ENCODE results near the gene MAST4. TPM values are rescaled to one million over a fixed set of nuclear protein-coding genes. Genes with fewer than 3 reads are reported as not detected.

The MAST4 gene
- total and polyA plus RNA-seq, 2 experiments from 2014 or later, result 4.2 to 6.0 TPM

GRCh38 chr5:67106626-67107342 is 510.6 kb downstream of the MAST4 start:
- Histone ChIP-seq H4K20me1 (ENCODE audit: insufficient read depth) (no peaks in the 10 kb centered on the region), H3K9ac (no peak overlapping the region), H3K9me2 (ENCODE audit: insufficient read depth) (no peaks in the 10 kb centered on the region), H3K36me3 (ENCODE audit: low read depth) (peaks cover 15% of the 10 kb centered on the region; the same call in 1 of the 2 replicates), H2AFZ (no peak overlapping the region), H3K4me2 (ENCODE audit: unreplicated experiment) (no peak overlapping the region), H3K27me3 (replicated peaks; ENCODE audit: insufficient read depth) (no peaks in the 10 kb centered on the region), H3K9me3 (ENCODE audit: low read depth) (no peaks in the 10 kb centered on the region), H3K79me2 (ENCODE audit: insufficient read depth) (no peaks in the 10 kb centered on the region), H3F3A (ENCODE audit: insufficient read depth) (no peaks in the 10 kb centered on the region), H3K27ac (no peak overlapping the region), H3K4me3 (no peak overlapping the region), H3K4me1 (ENCODE audit: insufficient read depth) (no peaks in the 10 kb centered on the region)
- no peak for DNase-seq
- no peak for TF ChIP-seq EZH2phosphoT487 (IDR thresholded peaks at IDR 0.05; ENCODE audit: insufficient read depth, low read depth)
- no peak for TF ChIP-seq EZH2 (IDR thresholded peaks at IDR 0.05; ENCODE audit: insufficient read depth, poor library complexity, severe bottlenecking)
- 47 to 56% methylated on average over 2 of the region's 2 CpGs for WGBS, 2 experiments (ENCODE audit: low coverage in 1 of 2, low lambda C conversion rate in 2 of 2, missing lambda C conversion rate in 2 of 2)
- in situ Hi-C loops (cut with MboI), result no loop called here

GRCh38 chr5:67111779-67112178 is 515.6 kb downstream of the MAST4 start:
- no peaks in the 10 kb centered on the region for H3K79me2 ChIP-seq (ENCODE audit: insufficient read depth)
- in situ Hi-C loops (cut with MboI), result no loop called here
- no peak overlapping the region for H2AFZ ChIP-seq
- H3F3A ChIP-seq (ENCODE audit: insufficient read depth), result no peaks in the 10 kb centered on the region
- H3K4me1 ChIP-seq (ENCODE audit: insufficient read depth), result no peaks in the 10 kb centered on the region
- H3K36me3 ChIP-seq (ENCODE audit: low read depth), result peaks cover 12% of the 10 kb centered on the region; the same call in 1 of the 2 replicates
- H3K27me3 ChIP-seq (replicated peaks; ENCODE audit: insufficient read depth), result no peaks in the 10 kb centered on the region
- no peaks in the 10 kb centered on the region for H4K20me1 ChIP-seq (ENCODE audit: insufficient read depth)
- no peaks in the 10 kb centered on the region for H3K9me2 ChIP-seq (ENCODE audit: insufficient read depth)
- H3K9me3 ChIP-seq (ENCODE audit: low read depth), result no peaks in the 10 kb centered on the region
- no peak overlapping the region for H3K9ac ChIP-seq
- no peak overlapping the region for H3K4me2 ChIP-seq (ENCODE audit: unreplicated experiment)
- H3K4me3 ChIP-seq, result no peak overlapping the region
- H3K27ac ChIP-seq, result no peak overlapping the region
- 96 to 100% methylated on average over 1 of the region's 1 CpG for WGBS, 2 experiments (ENCODE audit: low coverage in 1 of 2, low lambda C conversion rate in 2 of 2, missing lambda C conversion rate in 2 of 2)
- TF ChIP-seq EZH2 (IDR thresholded peaks at IDR 0.05; ENCODE audit: insufficient read depth, poor library complexity, severe bottlenecking) (no peak), EZH2phosphoT487 (IDR thresholded peaks at IDR 0.05; ENCODE audit: insufficient read depth, low read depth) (no peak)
- DNase-seq, result no peak

DNA sequence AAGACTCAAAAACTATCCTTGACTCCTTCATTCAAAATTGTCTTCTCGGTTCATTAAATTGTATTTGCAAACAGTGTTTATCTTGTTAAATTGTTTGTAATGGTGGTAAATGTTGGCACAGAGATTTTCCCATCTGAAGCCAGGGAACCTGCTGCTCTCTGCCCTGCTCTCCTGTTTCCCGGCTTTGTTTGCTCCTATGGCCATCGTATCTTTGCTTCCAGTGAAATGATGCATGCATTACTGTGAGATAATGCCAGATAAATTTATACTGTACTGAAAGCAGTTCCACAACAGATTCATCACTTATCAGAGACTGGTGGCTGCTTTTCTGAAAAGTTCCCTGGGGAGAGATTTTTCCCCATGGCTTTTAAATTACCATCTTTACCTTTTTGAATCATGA is 519.1 kb downstream of the MAST4 start:
- H3K4me2 ChIP-seq (ENCODE audit: unreplicated experiment), result no peak overlapping the region
- no peak overlapping the region for H2AFZ ChIP-seq
- no peaks in the 10 kb centered on the region for H3K9me2 ChIP-seq (ENCODE audit: insufficient read depth)
- no peaks in the 10 kb centered on the region for H3K79me2 ChIP-seq (ENCODE audit: insufficient read depth)
- no peak for DNase-seq
- no peak for TF ChIP-seq EZH2phosphoT487 (IDR thresholded peaks at IDR 0.05; ENCODE audit: insufficient read depth, low read depth)
- no peak for TF ChIP-seq EZH2 (IDR thresholded peaks at IDR 0.05; ENCODE audit: insufficient read depth, poor library complexity, severe bottlenecking)
- H3K9ac ChIP-seq, result no peak overlapping the region
- H3K27me3 ChIP-seq (replicated peaks; ENCODE audit: insufficient read depth), result no peaks in the 10 kb centered on the region
- no peaks in the 10 kb centered on the region for H3K4me1 ChIP-seq (ENCODE audit: insufficient read depth)
- no peaks in the 10 kb centered on the region for H4K20me1 ChIP-seq (ENCODE audit: insufficient read depth)
- no peak overlapping the region for H3K27ac ChIP-seq
- H3K9me3 ChIP-seq (ENCODE audit: low read depth), result no peaks in the 10 kb centered on the region
- 0 out of 2 replicates have a peak, but pooled peaks cover 5% of the 10 kb centered on the region for H3K36me3 ChIP-seq (ENCODE audit: low read depth)
- H3K4me3 ChIP-seq, result no peak overlapping the region
- no peaks in the 10 kb centered on the region for H3F3A ChIP-seq (ENCODE audit: insufficient read depth)
- WGBS, 2 experiments (ENCODE audit: low coverage in 1 of 2, low lambda C conversion rate in 2 of 2, missing lambda C conversion rate in 2 of 2), result 67 to 73% methylated on average over 3 of the region's 3 CpGs
- in situ Hi-C loops (cut with MboI), result no loop called here

DNA sequence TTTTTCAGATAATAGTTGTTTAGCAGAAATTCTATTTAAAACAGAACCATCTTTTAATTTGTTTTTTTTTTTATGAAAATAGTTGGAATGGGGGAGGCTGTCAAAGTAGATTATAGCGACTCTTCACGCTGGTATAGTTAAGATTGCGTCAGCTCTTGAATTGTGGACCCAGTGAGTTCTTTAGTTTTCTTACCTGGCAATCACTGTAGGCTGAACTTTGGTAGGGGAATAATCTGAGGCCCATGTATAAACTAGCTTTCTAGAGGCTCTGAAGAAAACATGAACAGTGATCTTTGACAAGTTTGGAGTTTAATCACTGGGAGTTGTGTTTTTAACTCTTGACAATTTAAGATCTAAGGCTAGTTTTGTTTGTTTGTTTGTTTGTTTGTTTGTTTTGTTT is 519.6 kb downstream of the MAST4 start:
- Histone ChIP-seq H3K79me2 (ENCODE audit: insufficient read depth) (no peaks in the 10 kb centered on the region), H3F3A (ENCODE audit: insufficient read depth) (no peaks in the 10 kb centered on the region), H3K4me1 (ENCODE audit: insufficient read depth) (no peaks in the 10 kb centered on the region), H3K27ac (no peak overlapping the region), H4K20me1 (ENCODE audit: insufficient read depth) (no peaks in the 10 kb centered on the region), H3K9ac (no peak overlapping the region), H3K9me3 (ENCODE audit: low read depth) (no peaks in the 10 kb centered on the region), H3K4me2 (ENCODE audit: unreplicated experiment) (no peak overlapping the region), H3K27me3 (replicated peaks; ENCODE audit: insufficient read depth) (no peaks in the 10 kb centered on the region), H3K36me3 (ENCODE audit: low read depth) (0 out of 2 replicates have a peak, but pooled peaks cover 4% of the 10 kb centered on the region), H3K4me3 (no peak overlapping the region), H2AFZ (no peak overlapping the region), H3K9me2 (ENCODE audit: insufficient read depth) (no peaks in the 10 kb centered on the region)
- 97 to 98% methylated on average over 3 of the region's 3 CpGs for WGBS, 2 experiments (ENCODE audit: low coverage in 1 of 2, low lambda C conversion rate in 2 of 2, missing lambda C conversion rate in 2 of 2)
- no peak for DNase-seq
- in situ Hi-C loops (cut with MboI), result no loop called here
- TF ChIP-seq EZH2phosphoT487 (IDR thresholded peaks at IDR 0.05; ENCODE audit: insufficient read depth, low read depth), result no peak
- no peak for TF ChIP-seq EZH2 (IDR thresholded peaks at IDR 0.05; ENCODE audit: insufficient read depth, poor library complexity, severe bottlenecking)
